Dendritic cell treated with granulocyte-macrophage colony-stimulating factor and Interleukin-4, amounts not matched to agents 40 ng/mL and 50 ng/mL, for 4 days (primary cell): ENCODE data around the gene CEP290.

Experiments used
- H3K27ac Mint-ChIP-seq: one replicate; pipeline ENCODE4 v1.8.0; 2022; ENCODE audit warnings: mild to moderate bottlenecking, mixed read lengths
- H3K27me3 Mint-ChIP-seq: one replicate; pipeline ENCODE4 v1.8.0; 2022; ENCODE audit warnings: mild to moderate bottlenecking, mixed read lengths
- H3K36me3 Mint-ChIP-seq: one replicate; pipeline ENCODE4 v1.8.0; 2022; ENCODE audit warnings: low read depth, mixed read lengths
- H3K4me1 Mint-ChIP-seq: one replicate; pipeline ENCODE4 v1.8.0; 2022; ENCODE audit warnings: low read depth, mixed read lengths
- H3K4me3 Mint-ChIP-seq: one replicate; pipeline ENCODE4 v1.8.0; 2022; ENCODE audit warnings: mild to moderate bottlenecking, moderate library complexity, mixed read lengths
- H3K9me3 Mint-ChIP-seq: one replicate; pipeline ENCODE4 v1.8.0; 2022; ENCODE audit warnings: mixed read lengths
- intact Hi-C: fragments of 100-400 bp; cut with micrococcal nuclease; formaldehyde crosslinking; loops from one replicate; pipeline ENCODE4 v1.15.0; 2022

Gene CEP290

GRCh38 chr12:88006351-88006750 is 135.5 kb downstream of the CEP290 start:
- Mint-ChIP-seq H3K4me3 (no peak overlapping the region), H3K9me3 (peaks cover 9% of the 10 kb centered on the region), H3K27me3 (no peaks in the 10 kb centered on the region), H3K27ac (no peak overlapping the region), H3K36me3 (no peaks in the 10 kb centered on the region), H3K4me1 (no peaks in the 10 kb centered on the region)
- intact Hi-C loops, result no loop called here

GRCh38 chr12:88001327-88001726 is 140.6 kb downstream of the CEP290 start:
- intact Hi-C loops, result no loop called here

More at GRCh38 chr12:88001327-88001726, 140.6 kb downstream of the CEP290 start:
- H3K36me3 Mint-ChIP-seq, result no peaks in the 10 kb centered on the region
- no peaks in the 10 kb centered on the region for H3K4me1 Mint-ChIP-seq
- H3K4me3 Mint-ChIP-seq, result no peak overlapping the region
- no peaks in the 10 kb centered on the region for H3K27me3 Mint-ChIP-seq
- H3K27ac Mint-ChIP-seq, result no peak overlapping the region
- H3K9me3 Mint-ChIP-seq, result peaks cover 5% of the 10 kb centered on the region
